AG04449 (cell line): ENCODE data around the gene RTTN.
"Not testable (repeated sequence)": the region's sequence is repeated elsewhere in the genome, so short reads cannot be mapped to it uniquely, and the experiment has no call there.

Experiments
- CTCF ChIA-PET: fragments of 350-600 bp; formaldehyde crosslinking; extraction: SDS; loops from one replicate; lab custom pipeline; 2021; ENCODE audit warnings: antibody characterized with exemption; lab: Yijun Ruan, JAX
- POLR2A ChIA-PET: fragments of 400-600, 350-600 bp; formaldehyde crosslinking; extraction: SDS; loops from one replicate; lab custom pipeline; 2020; ENCODE audit warnings: antibody characterized with exemption, inconsistent platforms; lab: Yijun Ruan, JAX
- DNase-seq: peaks from one replicate; pipeline ENCODE4 v3.0.0-alpha.2; 2010; ENCODE audit warnings: low read depth, low spot score
- H3K4me3 ChIP-seq: 2 replicates; pipeline ENCODE4 v1.5.1; 2011; ENCODE audit warnings: low read depth, mild to moderate bottlenecking, control low read depth, low read length
- CTCF ChIP-seq: IDR thresholded peaks from one replicate; pipeline ENCODE4 v1.5.1; 2011; ENCODE audit warnings: mild to moderate bottlenecking, moderate library complexity, low read length, control low read depth, inconsistent platforms; ENCODE audit not compliant: insufficient read depth; ENCODE audit errors: missing control alignments

RTTN gene

GRCh38 chr18:70205421-70206397 is at the start of gene RTTN:
TSS of gene RTTN (minus strand) at chr18:70205687. CDS start at chr18:70205658, 29 bp downstream.
- peak within 1 kb of the TSS; percentile 85 for H3K4me3 ChIP-seq
- ChIA-PET POLR2A (interaction anchor here (0.7 kb wide), 1 partner anchor 9 kb away, joined by 3 read pairs; no protein-coding TSS in a partner anchor), CTCF (interaction anchor here (1.1 to 2.7 kb wide), 6 partner anchors 11 to 249 kb away, joined by 3 to 18 read pairs (median 7); no protein-coding TSS in a partner anchor)
- TF ChIP-seq CTCF: no peak
- DNase-seq: peak; percentile 76

- CTCF ChIA-PET: no interaction called here
- DNase-seq: no peak
- no peak overlapping the region for H3K4me3 ChIP-seq
- POLR2A ChIA-PET: no interaction called here
- TF ChIP-seq CTCF: no peak
These were observed 45.3 kb upstream of the RTTN start for GRCh38 chr18:70250781-70251180.

- DNase-seq, CTCF ChIA-PET, POLR2A ChIA-PET, H3K4me3 ChIP-seq: not testable (repeated sequence)
These were observed 44.4 kb upstream of the RTTN start for GRCh38 chr18:70249861-70250260.

GRCh38 chr18:70249118-70249517 is 43.6 kb upstream of the RTTN start:
- H3K4me3 ChIP-seq: no peak overlapping the region
- no peak for TF ChIP-seq CTCF
- POLR2A ChIA-PET: no interaction called here
- DNase-seq: no peak
- CTCF ChIA-PET: no interaction called here

GRCh38 chr18:70246061-70246466 is 40.6 kb upstream of the RTTN start:
- no peak for DNase-seq
- ChIA-PET POLR2A (no interaction called here), CTCF (interaction anchor here (1.6 kb wide), 1 partner anchor 51 kb away, joined by 6 read pairs; no protein-coding TSS in a partner anchor)
- TF ChIP-seq CTCF: no peak
- H3K4me3 ChIP-seq: no peak overlapping the region

GRCh38 chr18:70243131-70243929 is 37.8 kb upstream of the RTTN start:
- CTCF ChIA-PET: no interaction called here
- no peak for TF ChIP-seq CTCF
- POLR2A ChIA-PET: no interaction called here
- H3K4me3 ChIP-seq: no peak overlapping the region
- DNase-seq: no peak

GRCh38 chr18:70236921-70237320 is 31.4 kb upstream of the RTTN start:
- DNase-seq, H3K4me3 ChIP-seq, POLR2A ChIA-PET: not testable (repeated sequence)
- CTCF ChIA-PET: interaction anchor here (0.8 kb wide), 1 partner anchor 196 kb away, joined by 3 read pairs; no protein-coding TSS in a partner anchor
